Tibial artery (tissue), 4 donors: Measurements from ENCODE around the gene SLC34A1.

Source experiments
- DNase-seq, 2 donors: peaks; one replicate each; pipeline ENCODE4 v3.0.0-alpha.2; 2019
- H3K27ac ChIP-seq, 2 donors: fragments of 200-600 bp; sonication (generic) in 1 of 2; 1 replicate in 1 of 2; 2 replicates in 1 of 2; pipeline ENCODE4 v1.5.1; 2018 to 2019; ENCODE audit warnings: mild to moderate bottlenecking in 1 of 2
- H3K27me3 ChIP-seq, 2 donors: fragments of 200-600 bp; sonication (generic) in 1 of 2; one replicate each; pipeline versions ENCODE4 v1.5.1 to v1.6.0; 2016 to 2019
- H3K36me3 ChIP-seq, 3 donors: fragments of 200-600 bp; sonication (generic) in 2 of 3; one replicate each; pipeline ENCODE4 v1.5.1; 2016 to 2019; ENCODE audit warnings: mild to moderate bottlenecking in 2 of 3
- H3K4me1 ChIP-seq, 4 donors: fragments of 200-600 bp; sonication (generic) in 2 of 4; 1 replicate in 3 of 4; 2 replicates in 1 of 4; pipeline ENCODE4 v1.5.1; 2016 to 2019
- H3K4me3 ChIP-seq, 2 donors: fragments of 200-600 bp; sonication (generic) in 1 of 2; 1 replicate in 1 of 2; 2 replicates in 1 of 2; pipeline ENCODE4 v1.5.1; 2018 to 2019; ENCODE audit warnings: mild to moderate bottlenecking in 2 of 2
- H3K9me3 ChIP-seq, 3 donors: fragments of 200-600 bp; sonication (generic) in 1 of 3; one replicate each; pipeline ENCODE4 v1.5.1; 2016 to 2019
- CTCF ChIP-seq, 2 experiments: fragments of 200-600 bp in 1 of 2; fragments of 450-650 bp in 1 of 2; IDR thresholded peaks; one replicate each; pipeline ENCODE4 v1.5.1; 2017 to 2019; ENCODE audit warnings: antibody characterized with exemption in 2 of 2, mild to moderate bottlenecking in 1 of 2, moderate library complexity in 1 of 2
- intact Hi-C: fragments of 100-400 bp; cut with DNase I; formaldehyde crosslinking; loops from one replicate; pipeline ENCODE4 v1.15.0; 2023; ENCODE audit warnings: low total_unique reads

SLC34A1 gene

DNA sequence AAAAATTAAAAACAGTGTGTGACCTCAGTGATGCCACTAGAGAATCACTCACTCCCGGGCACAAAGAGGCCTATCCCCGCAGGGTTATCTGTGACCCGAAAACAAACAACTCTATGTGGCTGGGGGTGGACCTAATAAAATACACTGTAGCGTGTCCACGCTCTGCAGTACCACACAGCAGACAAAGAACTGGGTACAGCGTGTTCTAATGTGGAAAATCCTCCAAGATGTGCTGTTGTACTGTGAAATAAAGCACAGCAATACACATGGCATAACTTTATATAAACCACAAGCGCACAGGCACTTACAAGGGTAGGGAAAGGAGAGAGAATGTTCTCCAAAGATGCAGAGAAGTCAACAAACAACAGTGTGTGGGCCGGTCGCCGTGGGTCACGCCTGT is 8.1 kb upstream of the SLC34A1 start:
- Histone ChIP-seq H3K9me3 (no peaks in the 10 kb centered on the region), H3K27ac (no peak overlapping the region), H3K36me3 (peaks cover 0 to 6% (median 0%) of the 10 kb centered on the region in 3 donors), H3K4me3 (no peak overlapping the region), H3K27me3 (peaks cover 0 to 22% of the 10 kb centered on the region in 2 donors), H3K4me1 (peaks cover 0 to 6% (median 3%) of the 10 kb centered on the region in 4 donors)
- intact Hi-C loops, result no loop called here
- no peak for DNase-seq
- no peak for TF ChIP-seq CTCF (IDR thresholded peaks at IDR 0.05)

GRCh38 chr5:177377851-177378776 is 6.1 kb upstream of the SLC34A1 start:
- Histone ChIP-seq H3K4me3 (no peak overlapping the region), H3K36me3 (no peaks in the 10 kb centered on the region), H3K4me1 (no peaks in the 10 kb centered on the region), H3K27me3 (peaks cover 0 to 28% of the 10 kb centered on the region in 2 donors), H3K9me3 (no peaks in the 10 kb centered on the region), H3K27ac (no peak overlapping the region)
- no peak for DNase-seq
- intact Hi-C loops, result no loop called here
- no peak for TF ChIP-seq CTCF (IDR thresholded peaks at IDR 0.05)

DNA sequence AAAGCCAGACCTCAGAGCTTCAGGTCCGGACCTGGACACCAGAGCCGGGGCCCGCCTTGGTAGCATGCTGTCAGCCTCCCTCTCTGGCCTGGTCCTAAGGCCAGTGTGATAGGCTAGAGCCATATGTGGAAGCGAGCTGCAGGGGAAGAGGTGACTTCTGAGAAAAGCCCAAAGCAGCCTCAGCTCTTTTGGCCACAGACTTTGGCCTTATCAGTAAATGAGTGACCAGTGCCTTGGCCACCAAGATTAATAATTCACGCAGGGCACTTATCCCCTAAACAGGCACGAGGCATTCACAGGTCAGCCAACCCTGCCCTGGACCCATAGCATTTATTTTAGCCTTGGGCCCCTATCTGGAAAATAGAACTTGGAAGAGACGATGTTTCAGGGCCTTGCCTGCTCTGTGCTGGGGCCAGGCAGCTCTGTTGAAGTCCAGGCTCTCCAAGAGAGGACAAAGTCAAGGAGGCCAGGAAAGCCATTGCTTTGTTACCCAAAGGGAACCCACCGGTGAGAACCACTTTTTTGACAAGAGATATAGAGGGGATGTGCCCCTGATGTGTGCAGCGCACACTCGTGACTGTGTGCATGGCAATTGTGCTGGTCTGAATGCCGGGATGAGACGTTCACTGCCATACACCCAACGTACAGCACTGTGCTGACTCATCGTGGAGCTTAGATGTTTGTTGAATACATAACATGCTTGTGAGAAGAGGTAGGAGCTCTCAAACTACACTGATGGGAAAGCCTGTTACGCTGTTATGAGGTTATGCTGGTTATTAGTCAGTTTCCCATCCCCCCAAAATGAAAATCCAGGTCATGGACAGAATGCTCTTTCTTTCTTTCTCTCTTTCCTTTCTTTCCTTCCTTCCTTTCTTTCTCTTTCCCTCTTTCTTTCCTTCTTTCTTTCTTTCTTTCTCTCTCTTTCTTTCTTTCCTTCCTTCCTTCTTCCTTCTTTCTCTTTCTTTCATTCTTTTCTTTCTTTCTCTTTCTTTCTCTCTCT is 5.0 kb upstream of the SLC34A1 start:
- intact Hi-C loops, result no loop called here
- no peak overlapping the region for H3K27ac ChIP-seq
- no peak overlapping the region for H3K4me3 ChIP-seq
- H3K9me3 ChIP-seq, result no peaks in the 10 kb centered on the region
- no peaks in the 10 kb centered on the region for H3K4me1 ChIP-seq
- no peaks in the 10 kb centered on the region for H3K36me3 ChIP-seq
- TF ChIP-seq CTCF (IDR thresholded peaks at IDR 0.05), result no peak
- peaks cover 0 to 30% of the 10 kb centered on the region in 2 donors for H3K27me3 ChIP-seq
- DNase-seq, result no peak

- intact Hi-C loops, result no loop called here
- H3K27ac ChIP-seq, result no peak overlapping the region
Observed at GRCh38 chr5:177380805-177381126, 3.5 kb upstream of the SLC34A1 start.

More at GRCh38 chr5:177380805-177381126, 3.5 kb upstream of the SLC34A1 start:
- DNase-seq, result no peak
- no peak overlapping the region for H3K4me3 ChIP-seq
- no peaks in the 10 kb centered on the region for H3K36me3 ChIP-seq
- peaks cover 0 to 45% of the 10 kb centered on the region in 2 donors for H3K27me3 ChIP-seq
- no peaks in the 10 kb centered on the region for H3K4me1 ChIP-seq
- no peaks in the 10 kb centered on the region for H3K9me3 ChIP-seq
- TF ChIP-seq CTCF (IDR thresholded peaks at IDR 0.05), result no peak
